Muscle layer of duodenum (tissue), 2 donors: ENCODE data around the gene MARCKSL1.

Experiments used
- H3K27ac ChIP-seq: one replicate; pipeline ENCODE4 v1.7.0; 2013; ENCODE audit warnings: mild to moderate bottlenecking, low read length
- H3K27me3 ChIP-seq: one replicate; pipeline ENCODE4 v1.7.0; 2013; ENCODE audit warnings: low read depth, mild to moderate bottlenecking, control low read depth, low read length
- H3K36me3 ChIP-seq, 2 donors: one replicate each; pipeline ENCODE4 v1.7.0; 2013; ENCODE audit warnings: low read length in 2 of 2, control low read depth in 1 of 2, mild to moderate bottlenecking in 1 of 2; ENCODE audit not compliant: insufficient read depth in 2 of 2, control insufficient read depth in 1 of 2
- H3K4me1 ChIP-seq, 2 donors: one replicate each; pipeline ENCODE4 v1.7.0; 2013; ENCODE audit warnings: low read length in 2 of 2, mild to moderate bottlenecking in 2 of 2, control low read depth in 1 of 2, moderate library complexity in 1 of 2; ENCODE audit not compliant: insufficient read depth in 2 of 2, control insufficient read depth in 1 of 2
- H3K4me3 ChIP-seq, 2 donors: one replicate each; pipeline ENCODE4 v1.7.0; 2013; ENCODE audit warnings: low read length in 2 of 2, low read depth in 1 of 2, mild to moderate bottlenecking in 1 of 2
- H3K9me3 ChIP-seq, 2 donors: one replicate each; pipeline ENCODE4 v1.7.0; 2013; ENCODE audit warnings: low read length in 2 of 2, control low read depth in 1 of 2, mild to moderate bottlenecking in 1 of 2; ENCODE audit not compliant: control insufficient read depth in 1 of 2
- donor health status: healthy.

The MARCKSL1 gene

DNA sequence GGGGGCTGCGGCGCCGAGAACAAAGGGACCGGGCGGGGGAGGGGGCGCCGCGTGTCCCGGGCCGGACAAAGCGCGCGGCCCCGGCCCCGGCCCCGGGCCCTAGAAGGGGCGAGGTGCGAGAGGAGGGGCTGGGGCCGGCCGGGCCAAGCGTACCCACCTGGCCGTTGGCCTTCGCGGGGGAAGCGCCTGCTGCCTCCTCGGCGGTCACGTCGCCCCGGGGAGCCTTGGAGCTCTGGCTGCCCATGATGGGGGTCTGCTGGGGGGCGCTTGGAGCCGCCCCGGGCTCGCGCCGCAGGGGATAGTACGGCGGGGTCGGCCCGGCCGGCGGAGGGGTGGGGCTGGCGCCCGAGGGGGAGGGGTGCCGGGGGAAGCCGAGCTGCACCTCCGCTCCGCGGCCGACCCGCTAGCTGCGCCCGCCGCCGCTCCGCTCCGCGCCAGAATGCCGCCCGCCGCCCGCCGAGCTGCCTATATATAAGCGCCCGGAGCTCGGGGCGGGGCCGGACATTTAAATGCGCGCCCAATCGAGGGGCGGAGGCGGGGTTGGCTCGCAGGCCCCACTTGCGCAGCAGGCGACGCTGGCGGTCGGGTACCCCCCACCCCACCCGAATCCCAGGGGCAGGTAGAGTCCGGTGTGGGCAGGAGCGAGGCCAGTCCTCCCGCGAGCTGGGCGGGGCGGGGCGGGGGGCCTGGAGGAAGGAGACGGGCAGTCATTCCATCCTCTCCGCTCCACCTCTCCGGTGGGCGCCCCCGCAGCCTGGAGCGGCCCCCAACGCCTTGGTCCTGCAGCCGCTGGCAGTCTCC lies at the start of gene MARCKSL1:
Gene MARCKSL1 (minus strand): TSS at position 444 of the 801 bp plus-strand sequence. CDS start 200 bp downstream, at position 244.
- Histone ChIP-seq H3K4me3 (peak within 1 kb of the TSS; percentile 59 to 67), H3K27ac (no peak within 1 kb of the TSS), H3K9me3 (no peaks in the 10 kb centered on the region), H3K27me3 (no peaks in the 10 kb centered on the region), H3K4me1 (peaks cover 10 to 25% of the 10 kb centered on the region in 2 donors), H3K36me3 (peaks cover 15 to 19% of the 10 kb centered on the region in 2 donors)

DNA sequence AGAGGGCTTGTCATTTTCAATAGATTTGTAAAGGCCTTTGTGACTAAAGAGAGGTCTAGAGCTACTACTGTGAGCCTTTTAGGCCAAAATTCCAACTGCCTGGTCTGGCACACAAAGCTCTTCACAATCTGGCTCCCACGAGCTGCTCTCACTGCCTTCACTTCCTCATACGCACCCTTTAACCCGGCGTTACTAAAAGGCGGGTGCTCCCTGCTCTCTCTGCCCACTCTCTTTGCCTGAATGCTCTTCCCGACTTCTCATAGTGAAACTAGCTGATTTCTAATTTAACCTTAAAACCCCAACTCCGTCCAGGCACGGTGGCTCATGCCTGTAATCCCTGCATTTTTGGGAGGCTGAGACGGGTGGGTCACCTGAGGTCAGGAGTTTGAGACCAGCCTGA lies 44.0 kb upstream of the MARCKSL1 start:
- Histone ChIP-seq H3K4me1 (no peaks in the 10 kb centered on the region), H3K27me3 (no peaks in the 10 kb centered on the region), H3K27ac (no peak overlapping the region), H3K36me3 (peaks cover 66 to 98% of the 10 kb centered on the region in 2 donors), H3K4me3 (no peak overlapping the region), H3K9me3 (no peaks in the 10 kb centered on the region)

- Histone ChIP-seq H3K27me3 (no peaks in the 10 kb centered on the region), H3K4me3 (no peak overlapping the region), H3K9me3 (no peaks in the 10 kb centered on the region), H3K4me1 (no peaks in the 10 kb centered on the region), H3K36me3 (peaks cover 70 to 96% of the 10 kb centered on the region in 2 donors), H3K27ac (no peak overlapping the region)
These were observed 41.6 kb upstream of the MARCKSL1 start for GRCh38 chr1:32377541-32378220.

- no peaks in the 10 kb centered on the region for H3K4me1 ChIP-seq
- no peak overlapping the region for H3K4me3 ChIP-seq
- H3K27ac ChIP-seq: no peak overlapping the region
- no peaks in the 10 kb centered on the region for H3K9me3 ChIP-seq
- no peaks in the 10 kb centered on the region for H3K27me3 ChIP-seq
- H3K36me3 ChIP-seq: peaks cover 71 to 94% of the 10 kb centered on the region in 2 donors
These were observed 40.2 kb upstream of the MARCKSL1 start for GRCh38 chr1:32376199-32376598.

GRCh38 chr1:32373996-32374592 lies 38.1 kb upstream of the MARCKSL1 start:
- H3K4me3 ChIP-seq: no peak overlapping the region
- H3K9me3 ChIP-seq: no peaks in the 10 kb centered on the region
- no peaks in the 10 kb centered on the region for H3K4me1 ChIP-seq
- peaks cover 54 to 83% of the 10 kb centered on the region in 2 donors for H3K36me3 ChIP-seq
- no peak overlapping the region for H3K27ac ChIP-seq
- H3K27me3 ChIP-seq: no peaks in the 10 kb centered on the region

GRCh38 chr1:32372149-32372756 lies 36.2 kb upstream of the MARCKSL1 start:
- H3K27ac ChIP-seq: no peak overlapping the region
- no peak overlapping the region for H3K4me3 ChIP-seq
- no peaks in the 10 kb centered on the region for H3K27me3 ChIP-seq
- H3K4me1 ChIP-seq: no peaks in the 10 kb centered on the region
- H3K36me3 ChIP-seq: peaks cover 55 to 83% of the 10 kb centered on the region in 2 donors
- H3K9me3 ChIP-seq: no peaks in the 10 kb centered on the region

DNA sequence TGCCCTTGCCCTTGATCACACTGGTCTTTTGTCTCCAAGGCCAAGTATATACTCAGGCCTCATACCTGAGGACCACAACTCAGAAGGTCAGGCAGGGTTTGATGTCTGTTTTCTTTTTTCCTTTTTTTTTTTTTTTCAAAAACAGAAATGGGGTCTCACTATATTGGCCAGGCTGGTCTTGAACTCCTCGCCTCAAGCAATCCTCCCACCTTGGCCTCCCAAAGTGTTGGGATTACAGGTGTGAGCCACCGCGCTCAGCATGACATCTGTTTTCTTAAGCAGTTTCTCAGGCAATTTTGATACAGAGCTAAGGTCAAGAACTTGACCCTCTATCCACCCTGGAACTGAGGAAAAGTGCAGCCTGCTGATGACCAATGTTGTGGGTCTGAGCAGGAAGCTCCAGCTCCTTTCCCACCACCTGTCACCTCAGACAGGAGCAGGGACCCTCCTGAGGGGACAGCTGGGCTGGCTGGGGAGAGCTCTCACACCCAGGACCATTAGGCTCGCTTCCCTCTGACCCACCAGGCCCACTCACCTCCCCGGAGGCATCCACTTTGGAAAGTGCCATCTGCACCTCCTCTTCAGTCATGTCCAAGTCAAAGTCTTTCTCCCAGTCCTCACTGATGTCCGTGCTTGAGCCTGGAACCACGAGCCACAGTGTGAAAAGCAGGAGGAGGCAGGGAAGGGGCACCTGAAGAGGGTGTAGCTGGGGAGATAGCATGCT lies 32.0 kb upstream of the MARCKSL1 start:
- Histone ChIP-seq H3K27ac (no peak overlapping the region), H3K4me3 (no peak overlapping the region), H3K9me3 (no peaks in the 10 kb centered on the region), H3K36me3 (peaks cover 57 to 80% of the 10 kb centered on the region in 2 donors), H3K27me3 (no peaks in the 10 kb centered on the region), H3K4me1 (no peaks in the 10 kb centered on the region)

GRCh38 chr1:32365445-32365844 lies 29.4 kb upstream of the MARCKSL1 start:
- Histone ChIP-seq H3K27ac (no peak overlapping the region), H3K4me3 (no peak overlapping the region), H3K4me1 (peaks cover 0 to 16% of the 10 kb centered on the region in 2 donors), H3K9me3 (no peaks in the 10 kb centered on the region), H3K27me3 (no peaks in the 10 kb centered on the region), H3K36me3 (peaks cover 43 to 63% of the 10 kb centered on the region in 2 donors)

DNA sequence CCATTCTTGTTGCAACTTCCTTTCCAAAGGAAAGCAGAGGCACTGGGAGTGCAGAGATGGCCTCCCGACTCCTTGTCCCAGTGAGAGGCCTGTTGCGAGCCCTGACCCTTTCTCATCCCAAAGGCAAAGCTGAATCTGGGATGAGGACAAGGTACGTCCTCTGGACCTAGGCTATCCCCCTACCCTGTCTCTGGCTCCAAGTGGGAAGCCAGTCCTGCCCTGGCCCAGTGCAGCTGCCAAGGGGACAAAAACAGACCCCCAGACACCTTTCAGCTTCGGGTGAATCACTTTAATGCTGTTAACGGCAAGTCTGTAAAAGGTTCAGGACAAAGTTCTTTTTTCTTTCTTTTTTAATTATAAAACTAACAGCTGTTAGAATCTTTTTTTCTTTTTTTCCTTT lies 28.8 kb upstream of the MARCKSL1 start:
- Histone ChIP-seq H3K36me3 (peaks cover 43 to 61% of the 10 kb centered on the region in 2 donors), H3K27ac (no peak overlapping the region), H3K27me3 (no peaks in the 10 kb centered on the region), H3K4me3 (no peak overlapping the region), H3K9me3 (no peaks in the 10 kb centered on the region), H3K4me1 (peaks cover 0 to 16% of the 10 kb centered on the region in 2 donors)

GRCh38 chr1:32363713-32364112 lies 27.7 kb upstream of the MARCKSL1 start:
- Histone ChIP-seq H3K4me1 (peaks cover 0 to 16% of the 10 kb centered on the region in 2 donors), H3K27ac (no peak overlapping the region), H3K4me3 (no peak overlapping the region), H3K27me3 (no peaks in the 10 kb centered on the region), H3K9me3 (no peaks in the 10 kb centered on the region), H3K36me3 (peaks cover 40 to 50% of the 10 kb centered on the region in 2 donors)
